Cardiac muscle cell (in vitro differentiated cells and primary cell): Measurements from ENCODE around the gene SYT12. TPM values are rescaled to one million over a fixed set of nuclear protein-coding genes. Genes with fewer than 3 reads are reported as not detected.

ENCODE experiments used
- DNase-seq, 2 donors: peaks; one replicate each; pipeline versions ENCODE4 v3.0.0 to v3.0.0-alpha.2; 2010 to 2017; ENCODE audit warnings: low read depth in 1 of 2, low spot score in 1 of 2
- H3K27ac ChIP-seq: fragments of 200-600 bp; sonication (generic); 2 replicates; pipeline ENCODE4 v1.5.1; 2016
- H3K27me3 ChIP-seq: fragments of 200-600 bp; sonication (generic); 2 replicates; pipeline ENCODE4 v1.6.0; 2016; ENCODE audit warnings: control low read depth
- H3K36me3 ChIP-seq: fragments of 200-600 bp; sonication (generic); 2 replicates; pipeline ENCODE4 v1.5.1; 2016; ENCODE audit warnings: control low read depth
- H3K4me1 ChIP-seq: fragments of 200-600 bp; sonication (generic); 2 replicates; pipeline ENCODE4 v1.8.1; 2017; ENCODE audit warnings: low read depth, mild to moderate bottlenecking, mixed run types
- H3K4me3 ChIP-seq: fragments of 200-600 bp; sonication (generic); 2 replicates; pipeline ENCODE4 v1.5.1; 2016; ENCODE audit warnings: mild to moderate bottlenecking
- H3K9me3 ChIP-seq: fragments of 200-600 bp; sonication (generic); 2 replicates; pipeline ENCODE4 v1.5.1; 2017; ENCODE audit warnings: low read depth, mild to moderate bottlenecking, control low read depth
- polyA plus RNA-seq: library from polyadenylated mRNA; unstranded; fragments of >200 nt; fragmentation: Nextera tagmentation; extraction: Ambion mirVana; gene quantifications from 2 replicates; pipeline ENCODE4 v1.2.1, GENCODE V29; 2016
- total RNA-seq: library from RNA; depleted of rRNA; stranded (reverse); fragments of >200 nt; gene quantifications from 2 replicates; pipeline ENCODE4 v1.2.3, GENCODE V29; 2016
- TF ChIP-seq, protein P1 (sequence below): IDR thresholded peaks from 2 replicates; pipeline ENCODE4 v1.5.1; 2012; ENCODE audit warnings: low read depth, mild to moderate bottlenecking, low read length

Gene SYT12
- total and polyA plus RNA-seq, 2 experiments from 2014 or later = 0.21 TPM; not detected in 1

DNA sequence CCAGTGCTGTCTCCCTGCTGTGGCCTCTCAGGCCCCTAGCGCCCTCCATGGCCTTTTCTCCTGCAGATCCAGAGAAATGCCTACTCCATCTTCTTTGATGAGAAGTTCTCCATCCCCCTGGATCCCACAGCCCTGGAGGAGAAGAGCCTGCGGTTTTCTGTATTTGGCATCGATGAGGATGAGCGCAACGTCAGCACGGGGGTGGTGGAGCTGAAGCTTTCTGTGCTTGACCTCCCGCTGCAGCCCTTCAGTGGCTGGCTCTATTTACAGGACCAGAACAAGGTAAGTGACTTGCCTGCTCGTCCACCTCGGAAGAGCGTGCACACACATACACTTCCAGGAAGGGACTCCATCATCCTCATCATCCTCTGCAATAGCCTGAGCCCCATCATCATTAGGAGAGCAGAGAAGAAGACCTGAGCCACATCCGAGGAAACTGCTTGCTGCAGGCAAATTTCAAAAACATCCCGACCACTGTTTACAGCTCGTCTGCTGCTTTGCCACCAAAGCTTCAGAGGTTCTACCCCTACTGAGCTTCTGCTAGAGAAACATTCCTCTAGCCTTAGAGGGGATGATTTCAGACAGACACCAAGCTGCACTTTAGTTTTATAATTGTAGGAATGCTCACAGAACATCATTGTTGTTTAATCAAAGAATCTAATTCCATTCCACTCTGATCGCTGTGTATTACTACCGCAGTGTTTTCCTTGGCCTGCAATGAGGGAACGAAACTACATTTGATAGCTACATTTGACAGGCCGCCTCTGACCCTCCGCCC, 20.8 kb downstream of the SYT12 start:
- H3K4me1 ChIP-seq = no peaks in the 10 kb centered on the region
- no peaks in the 10 kb centered on the region for H3K36me3 ChIP-seq
- no peaks in the 10 kb centered on the region for H3K27me3 ChIP-seq
- no peak for DNase-seq
- TF ChIP-seq, protein P1, sequence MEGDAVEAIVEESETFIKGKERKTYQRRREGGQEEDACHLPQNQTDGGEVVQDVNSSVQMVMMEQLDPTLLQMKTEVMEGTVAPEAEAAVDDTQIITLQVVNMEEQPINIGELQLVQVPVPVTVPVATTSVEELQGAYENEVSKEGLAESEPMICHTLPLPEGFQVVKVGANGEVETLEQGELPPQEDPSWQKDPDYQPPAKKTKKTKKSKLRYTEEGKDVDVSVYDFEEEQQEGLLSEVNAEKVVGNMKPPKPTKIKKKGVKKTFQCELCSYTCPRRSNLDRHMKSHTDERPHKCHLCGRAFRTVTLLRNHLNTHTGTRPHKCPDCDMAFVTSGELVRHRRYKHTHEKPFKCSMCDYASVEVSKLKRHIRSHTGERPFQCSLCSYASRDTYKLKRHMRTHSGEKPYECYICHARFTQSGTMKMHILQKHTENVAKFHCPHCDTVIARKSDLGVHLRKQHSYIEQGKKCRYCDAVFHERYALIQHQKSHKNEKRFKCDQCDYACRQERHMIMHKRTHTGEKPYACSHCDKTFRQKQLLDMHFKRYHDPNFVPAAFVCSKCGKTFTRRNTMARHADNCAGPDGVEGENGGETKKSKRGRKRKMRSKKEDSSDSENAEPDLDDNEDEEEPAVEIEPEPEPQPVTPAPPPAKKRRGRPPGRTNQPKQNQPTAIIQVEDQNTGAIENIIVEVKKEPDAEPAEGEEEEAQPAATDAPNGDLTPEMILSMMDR = no peak
- H3K4me3 ChIP-seq = no peak overlapping the region
- H3K27ac ChIP-seq = no peak overlapping the region
- H3K9me3 ChIP-seq = no peaks in the 10 kb centered on the region

DNA sequence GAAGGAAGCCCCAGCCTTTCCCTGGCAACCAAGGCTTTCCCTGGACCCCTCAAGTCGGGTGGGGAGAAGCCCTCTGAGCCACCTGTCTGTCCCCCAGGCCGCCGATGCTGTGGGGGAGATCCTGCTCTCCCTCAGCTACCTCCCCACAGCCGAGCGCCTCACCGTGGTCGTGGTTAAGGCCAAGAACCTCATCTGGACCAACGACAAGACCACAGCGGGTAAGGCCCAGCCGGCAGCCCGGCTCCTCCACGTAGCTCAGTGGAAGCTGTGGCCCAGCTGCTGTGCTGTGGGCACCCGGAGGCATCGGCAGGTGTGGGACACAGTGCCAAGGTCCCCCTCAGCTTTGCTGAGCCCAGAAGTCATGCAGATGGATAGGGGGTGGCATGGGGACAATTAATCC, 21.6 kb downstream of the SYT12 start:
- DNase-seq = no peak
- no peak overlapping the region for H3K27ac ChIP-seq
- H3K27me3 ChIP-seq = no peaks in the 10 kb centered on the region
- no peak overlapping the region for H3K4me3 ChIP-seq
- no peaks in the 10 kb centered on the region for H3K4me1 ChIP-seq
- H3K36me3 ChIP-seq = no peaks in the 10 kb centered on the region
- no peaks in the 10 kb centered on the region for H3K9me3 ChIP-seq
- TF ChIP-seq, protein P1 = no peak

DNA sequence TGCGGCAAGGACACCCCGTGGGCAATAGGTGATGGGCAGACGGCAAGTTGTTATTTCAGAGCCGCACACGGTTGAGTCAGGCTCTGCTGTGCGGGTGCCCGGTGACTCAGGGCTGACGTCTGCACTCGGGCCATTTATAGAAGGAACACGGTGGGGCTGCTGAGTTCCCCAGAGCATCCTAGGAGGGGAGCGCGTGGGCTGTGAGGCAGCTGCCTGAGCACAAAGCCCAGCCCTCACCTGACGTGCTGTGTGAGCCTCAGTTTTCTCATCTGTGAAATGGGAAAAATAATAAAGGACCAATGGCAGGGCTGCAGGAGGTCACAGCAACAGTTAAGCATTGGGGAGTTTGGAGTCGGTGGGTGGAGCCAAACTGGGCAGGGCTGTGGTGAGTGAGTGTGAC, 22.4 kb downstream of the SYT12 start:
- H3K4me3 ChIP-seq = no peak overlapping the region
- no peaks in the 10 kb centered on the region for H3K27me3 ChIP-seq
- H3K9me3 ChIP-seq = no peaks in the 10 kb centered on the region
- TF ChIP-seq, protein P1 = no peak
- H3K36me3 ChIP-seq = no peaks in the 10 kb centered on the region
- peak in 1 of 2 donors; percentile 74 for DNase-seq
- no peak overlapping the region for H3K27ac ChIP-seq
- no peaks in the 10 kb centered on the region for H3K4me1 ChIP-seq

DNA sequence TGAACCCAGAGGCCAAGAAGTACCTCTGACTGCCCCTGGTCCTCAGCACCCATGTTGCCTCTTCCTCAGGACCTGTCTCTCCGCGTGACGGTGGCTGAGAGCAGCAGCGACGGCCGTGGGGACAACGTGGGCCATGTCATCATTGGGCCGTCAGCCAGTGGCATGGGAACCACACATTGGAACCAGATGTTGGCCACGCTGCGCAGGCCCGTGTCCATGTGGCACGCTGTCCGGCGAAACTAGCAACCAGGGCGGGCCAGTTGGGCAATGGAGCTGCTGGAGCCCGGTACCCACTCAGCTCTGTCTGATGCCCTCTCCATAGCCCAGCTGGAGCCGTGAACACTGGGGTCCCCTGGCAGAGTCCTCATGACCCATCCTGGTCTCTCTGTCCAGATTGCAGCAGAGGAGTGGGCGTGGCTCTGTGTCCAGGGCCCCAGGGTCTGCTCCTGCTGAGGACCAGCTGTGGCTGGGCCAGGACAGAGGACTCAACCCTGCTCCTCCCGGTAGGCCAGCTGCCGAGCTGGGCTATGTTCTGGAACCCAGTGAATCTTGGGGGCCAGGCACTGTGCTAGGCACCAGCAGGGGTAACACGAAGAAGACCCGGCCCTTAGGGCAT, 25.7 kb downstream of the SYT12 start:
- H3K36me3 ChIP-seq = no peaks in the 10 kb centered on the region
- TF ChIP-seq, protein P1 = no peak
- DNase-seq = no peak
- no peaks in the 10 kb centered on the region for H3K27me3 ChIP-seq
- H3K4me1 ChIP-seq = no peaks in the 10 kb centered on the region
- H3K9me3 ChIP-seq = no peaks in the 10 kb centered on the region
- H3K4me3 ChIP-seq = no peak overlapping the region
- H3K27ac ChIP-seq = no peak overlapping the region

DNA sequence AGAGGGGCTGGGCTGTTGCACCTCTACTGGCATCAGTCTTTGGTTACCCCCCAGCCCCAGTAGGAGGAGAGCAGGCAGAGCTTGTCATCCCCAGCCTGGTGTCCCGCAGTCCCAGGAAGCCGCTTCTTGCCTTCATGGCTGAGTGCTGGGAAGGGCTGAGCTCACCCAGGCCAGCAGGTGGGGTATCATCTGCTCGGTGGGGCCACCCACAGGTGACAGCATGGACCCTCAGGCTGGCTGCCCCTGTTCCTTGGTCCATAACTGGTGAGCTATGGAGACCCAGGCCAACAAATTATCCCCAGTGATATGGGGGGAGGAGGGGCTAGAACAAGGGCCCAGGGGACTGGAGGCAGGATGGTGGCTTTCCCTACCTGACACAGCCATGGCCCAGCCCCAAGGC, 27.2 kb downstream of the SYT12 start:
- H3K9me3 ChIP-seq = no peaks in the 10 kb centered on the region
- DNase-seq = no peak
- TF ChIP-seq, protein P1 = no peak
- H3K4me3 ChIP-seq = no peak overlapping the region
- H3K36me3 ChIP-seq = no peaks in the 10 kb centered on the region
- no peaks in the 10 kb centered on the region for H3K27me3 ChIP-seq
- no peak overlapping the region for H3K27ac ChIP-seq
- H3K4me1 ChIP-seq = peaks cover 12% of the 10 kb centered on the region
